ENCODE results near the gene PLAAT3.
"Not testable (repeated sequence)": the region's sequence is repeated elsewhere in the genome, so short reads cannot be mapped to it uniquely, and the experiment has no call there.

Gene PLAAT3

GRCh38 chr11:63532117-63532516 is 82.1 kb downstream of the PLAAT3 start:
- TF ChIP-seq CTCF (IDR thresholded peaks at IDR 0.05; ENCODE audit: low read depth, low read length): no peak
- no peak overlapping the region for H3K4me3 ChIP-seq (ENCODE audit: low read depth, low read length)
- DNase-seq (ENCODE audit: low read depth, low spot score): no peak
- in situ Hi-C loops (cut with HindIII; ENCODE audit: low sequenced_read_pairs): no loop called here

GRCh38 chr11:63531074-63531792 is 83.0 kb downstream of the PLAAT3 start:
- DNase-seq (ENCODE audit: low read depth, low spot score): peak; percentile 92
- in situ Hi-C loops (cut with HindIII; ENCODE audit: low sequenced_read_pairs); H3K4me3 ChIP-seq (ENCODE audit: low read depth, low read length): not testable (repeated sequence)

GRCh38 chr11:63530021-63530420 is 84.2 kb downstream of the PLAAT3 start:
- DNase-seq (ENCODE audit: low read depth, low spot score): no peak
- in situ Hi-C loops (cut with HindIII; ENCODE audit: low sequenced_read_pairs): no loop called here
- H3K4me3 ChIP-seq (ENCODE audit: low read depth, low read length): no peak overlapping the region
- TF ChIP-seq CTCF (IDR thresholded peaks at IDR 0.05; ENCODE audit: low read depth, low read length): no peak

GRCh38 chr11:63529373-63529772 is 84.9 kb downstream of the PLAAT3 start:
- in situ Hi-C loops (cut with HindIII; ENCODE audit: low sequenced_read_pairs); DNase-seq (ENCODE audit: low read depth, low spot score); H3K4me3 ChIP-seq (ENCODE audit: low read depth, low read length): not testable (repeated sequence)

- DNase-seq (ENCODE audit: low read depth, low spot score); in situ Hi-C loops (cut with HindIII; ENCODE audit: low sequenced_read_pairs); H3K4me3 ChIP-seq (ENCODE audit: low read depth, low read length): not testable (repeated sequence)
Observed at GRCh38 chr11:63528729-63529278, 85.4 kb downstream of the PLAAT3 start.

- in situ Hi-C loops (cut with HindIII; ENCODE audit: low sequenced_read_pairs); H3K4me3 ChIP-seq (ENCODE audit: low read depth, low read length); DNase-seq (ENCODE audit: low read depth, low spot score): not testable (repeated sequence)
Observed at GRCh38 chr11:63528156-63528555, 86.1 kb downstream of the PLAAT3 start.

GRCh38 chr11:63527667-63528066 is 86.6 kb downstream of the PLAAT3 start:
- in situ Hi-C loops (cut with HindIII; ENCODE audit: low sequenced_read_pairs): no loop called here
- no peak for DNase-seq (ENCODE audit: low read depth, low spot score)
- H3K4me3 ChIP-seq (ENCODE audit: low read depth, low read length): no peak overlapping the region
- TF ChIP-seq CTCF (IDR thresholded peaks at IDR 0.05; ENCODE audit: low read depth, low read length): no peak

Data from astrocyte of the spinal cord (primary cell).